Keratinocyte (primary cell): ENCODE results near the gene ADARB2. TPM values are rescaled to one million over a fixed set of nuclear protein-coding genes. Genes with fewer than 3 reads are reported as not detected.

Experiments
- DNase-seq: peaks from one replicate; pipeline ENCODE4 v3.0.0-alpha.2; 2011; ENCODE audit warnings: low read depth, missing footprints, low spot score
- FAIRE-seq: peaks from 2 replicates; lab custom pipeline; 2011; peaks lifted over from hg19 to GRCh38; lab: Jason Lieb, UNC
- H2AFZ ChIP-seq: 2 replicates; pipeline ENCODE4 v1.6.0; 2012; ENCODE audit warnings: low read length, control low read depth, inconsistent platforms; ENCODE audit not compliant: control insufficient read depth
- H3K27ac ChIP-seq: 2 replicates; pipeline ENCODE4 v1.5.1; 2011; ENCODE audit warnings: low read length; ENCODE audit not compliant: control insufficient read depth, insufficient read depth
- H3K27me3 ChIP-seq: 3 replicates; pipeline ENCODE4 v1.6.0; 2011; ENCODE audit warnings: low read length; ENCODE audit not compliant: control insufficient read depth, insufficient read depth; ENCODE audit errors: extremely low read depth
- H3K36me3 ChIP-seq, 2 experiments: 2 replicates in 1 of 2; 3 replicates in 1 of 2; pipeline ENCODE4 v1.5.1; 2011; ENCODE audit warnings: low read length in 2 of 2, mild to moderate bottlenecking in 1 of 2; ENCODE audit not compliant: control insufficient read depth in 2 of 2, insufficient read depth in 2 of 2; ENCODE audit errors: extremely low read depth in 1 of 2
- H3K4me1 ChIP-seq: 3 replicates; pipeline ENCODE4 v1.5.1; 2011; ENCODE audit warnings: low read length; ENCODE audit not compliant: control insufficient read depth, insufficient read depth; ENCODE audit errors: extremely low read depth
- H3K4me2 ChIP-seq: 3 replicates; pipeline ENCODE4 v1.6.0; 2011; ENCODE audit warnings: low read depth, low read length; ENCODE audit not compliant: control insufficient read depth, insufficient read depth; ENCODE audit errors: extremely low read depth
- H3K4me3 ChIP-seq, 3 experiments: fragments of 200-600 bp in 1 of 3; sonication (generic) in 1 of 3; 2 replicates in 2 of 3; 3 replicates in 1 of 3; pipeline ENCODE4 v1.5.1; 2011 to 2016; ENCODE audit warnings: low read length in 3 of 3, mild to moderate bottlenecking in 3 of 3, control low read depth in 2 of 3, inconsistent platforms in 1 of 3, low read depth in 1 of 3, mixed read lengths in 1 of 3, mixed run types in 1 of 3, moderate library complexity in 1 of 3; ENCODE audit not compliant: control insufficient read depth in 2 of 3, insufficient read depth in 2 of 3; ENCODE audit errors: extremely low read depth in 1 of 3
- H3K79me2 ChIP-seq: 2 replicates; pipeline ENCODE4 v1.6.0; 2012; ENCODE audit warnings: low read length; ENCODE audit not compliant: control insufficient read depth, insufficient read depth
- H3K9ac ChIP-seq: 3 replicates; pipeline ENCODE4 v1.6.0; 2011; ENCODE audit warnings: low read length; ENCODE audit not compliant: control insufficient read depth, insufficient read depth; ENCODE audit errors: extremely low read depth
- H3K9me1 ChIP-seq: 3 replicates; pipeline ENCODE4 v1.6.0; 2011; ENCODE audit warnings: low read length; ENCODE audit not compliant: control insufficient read depth, insufficient read depth; ENCODE audit errors: extremely low read depth
- H3K9me3 ChIP-seq: 2 replicates; pipeline ENCODE4 v1.5.1; 2012; ENCODE audit warnings: low read depth, low read length; ENCODE audit not compliant: control insufficient read depth
- H4K20me1 ChIP-seq: 3 replicates; pipeline ENCODE4 v1.6.0; 2011; ENCODE audit warnings: low read length; ENCODE audit not compliant: control insufficient read depth, insufficient read depth; ENCODE audit errors: extremely low read depth
- CTCF ChIP-seq, 3 experiments: IDR thresholded peaks in 1 of 3; conservative IDR thresholded peaks in 1 of 3; optimal IDR thresholded peaks in 1 of 3; 2 replicates in 2 of 3; 3 replicates in 1 of 3; pipeline versions ENCODE3 to v1.5.1; 2011; ENCODE audit warnings: low read length in 3 of 3, mild to moderate bottlenecking in 3 of 3, moderate library complexity in 2 of 3, control low read depth in 1 of 3, inconsistent platforms in 1 of 3; ENCODE audit not compliant: insufficient read depth in 2 of 3; ENCODE audit errors: extremely low read depth in 1 of 3
- EZH2 ChIP-seq: IDR thresholded peaks from one replicate; pipeline ENCODE4 v1.6.1; 2012; ENCODE audit warnings: inconsistent platforms, mild to moderate bottlenecking, low read length, moderate library complexity
- dilution Hi-C: fragments of 300-500 bp; cut with MboI; formaldehyde crosslinking; loops from one replicate; pipeline ENCODE4 v1.7.0; 2020; ENCODE audit warnings: low sequenced_read_pairs; ENCODE audit not compliant: extremely low pct_ligation_motif_present
- polyA plus RNA-seq, 5 experiments: library from polyadenylated mRNA; depleted of rRNA in 3 of 5; stranded (reverse) in 3 of 5; stranded (forward) in 1 of 5; unstranded in 1 of 5; fragments of >200 nt; gene quantifications; 1 replicate in 1 of 5; 2 replicates in 3 of 5; 3 replicates in 1 of 5; pipeline versions ENCODE4 v1.2.1 to v1.2.3, GENCODE V29; 2011 to 2012; ENCODE audit warnings: missing spikeins in 2 of 5, low read depth in 1 of 5, low replicate concordance in 1 of 5

The ADARB2 gene
- polyA plus RNA-seq, 1 donor (not counting 4 experiments of a cell fraction or from before 2014, with no cell fraction given) = not detected

- DNase-seq (no peak), FAIRE-seq (no peak)
- TF ChIP-seq CTCF (optimal IDR thresholded peaks at IDR 0.05 in 1 of 3, IDR thresholded peaks at IDR 0.05 in 1 of 3, conservative IDR thresholded peaks at IDR 0.05 in 1 of 3; ENCODE audit: extremely low read depth in 1 of 3, insufficient read depth in 2 of 3, low read length in 3 of 3) = no peak
- TF ChIP-seq EZH2 = no peak
- Histone ChIP-seq H3K27ac (no peak overlapping the region), H3K79me2 (no peaks in the 10 kb centered on the region), H3K9me3 (peaks cover 3% of the 10 kb centered on the region), H3K4me2 (no peak overlapping the region), H3K9ac (no peak overlapping the region), H2AFZ (no peak overlapping the region), H4K20me1 (no peaks in the 10 kb centered on the region), H3K36me3 (no peaks in the 10 kb centered on the region), H3K4me1 (no peaks in the 10 kb centered on the region), H3K27me3 (no peaks in the 10 kb centered on the region), H3K4me3 (no peak overlapping the region), H3K9me1 (no peaks in the 10 kb centered on the region)
- dilution Hi-C loops = no loop called here
Measured at GRCh38 chr10:1409392-1409791, 327.9 kb downstream of the ADARB2 start.

GRCh38 chr10:1408651-1409367 is 328.5 kb downstream of the ADARB2 start:
- Histone ChIP-seq H2AFZ (no peak overlapping the region), H3K4me1 (no peaks in the 10 kb centered on the region), H4K20me1 (no peaks in the 10 kb centered on the region), H3K79me2 (no peaks in the 10 kb centered on the region), H3K27ac (no peak overlapping the region), H3K27me3 (no peaks in the 10 kb centered on the region), H3K9me1 (no peaks in the 10 kb centered on the region), H3K9me3 (peaks cover 3% of the 10 kb centered on the region), H3K4me3 (no peak overlapping the region), H3K9ac (no peak overlapping the region), H3K4me2 (no peak overlapping the region), H3K36me3 (no peaks in the 10 kb centered on the region)
- FAIRE-seq (no peak), DNase-seq (no peak)
- TF ChIP-seq CTCF (optimal IDR thresholded peaks at IDR 0.05 in 1 of 3, IDR thresholded peaks at IDR 0.05 in 1 of 3, conservative IDR thresholded peaks at IDR 0.05 in 1 of 3; ENCODE audit: extremely low read depth in 1 of 3, insufficient read depth in 2 of 3, low read length in 3 of 3) (no peak), EZH2 (no peak)
- dilution Hi-C loops = no loop called here
